ENCODE results near the gene NEURL2. TPM values are rescaled to one million over a fixed set of nuclear protein-coding genes. Genes with fewer than 3 reads are reported as not detected.

NEURL2 gene
- total RNA-seq, 1 donor from 2014 or later: 2.8 TPM

GRCh38 chr20:45890077-45890984 is 677 bp downstream of the NEURL2 start:
- TF ChIP-seq CTCF (IDR thresholded peaks at IDR 0.05): peak; percentile 66
- H3K36me3 ChIP-seq: peaks cover 28% of the 10 kb centered on the region
- H3K27ac ChIP-seq: peak overlapping the region; percentile 71
- H3K27me3 ChIP-seq: no peaks in the 10 kb centered on the region
- H3K4me3 ChIP-seq: peak overlapping the region; percentile 80
- H3K9me3 ChIP-seq: no peaks in the 10 kb centered on the region
- DNase-seq (peak; percentile 89), ATAC-seq (peak; percentile 85)
- H3K4me1 ChIP-seq: peaks cover 8% of the 10 kb centered on the region
- intact Hi-C loops (cut with DNase I): no loop called here

GRCh38 chr20:45888681-45889080 is 2.3 kb downstream of the NEURL2 start:
- no peak for TF ChIP-seq CTCF (IDR thresholded peaks at IDR 0.05)
- H3K4me1 ChIP-seq: peaks cover 8% of the 10 kb centered on the region
- ATAC-seq (no peak), DNase-seq (no peak)
- H3K27ac ChIP-seq: no peak overlapping the region
- H3K9me3 ChIP-seq: no peaks in the 10 kb centered on the region
- H3K27me3 ChIP-seq: no peaks in the 10 kb centered on the region
- no peak overlapping the region for H3K4me3 ChIP-seq
- intact Hi-C loops (cut with DNase I): no loop called here
- peaks cover 14% of the 10 kb centered on the region for H3K36me3 ChIP-seq

GRCh38 chr20:45887346-45887715 is 3.7 kb downstream of the NEURL2 start, which contains the start of gene SPATA25:
Gene SPATA25 (minus strand): TSS chr20:45887622. CDS start chr20:45887590, 32 bp downstream.
- no peaks in the 10 kb centered on the region for H3K9me3 ChIP-seq
- H3K4me3 ChIP-seq: no peak within 1 kb of the TSS
- H3K27ac ChIP-seq: no peak within 1 kb of the TSS
- ATAC-seq (no peak), DNase-seq (no peak)
- peaks cover 7% of the 10 kb centered on the region for H3K4me1 ChIP-seq
- no peak for TF ChIP-seq CTCF (IDR thresholded peaks at IDR 0.05)
- intact Hi-C loops (cut with DNase I): no loop called here
- H3K27me3 ChIP-seq: no peaks in the 10 kb centered on the region
- peaks cover 27% of the 10 kb centered on the region for H3K36me3 ChIP-seq

DNA sequence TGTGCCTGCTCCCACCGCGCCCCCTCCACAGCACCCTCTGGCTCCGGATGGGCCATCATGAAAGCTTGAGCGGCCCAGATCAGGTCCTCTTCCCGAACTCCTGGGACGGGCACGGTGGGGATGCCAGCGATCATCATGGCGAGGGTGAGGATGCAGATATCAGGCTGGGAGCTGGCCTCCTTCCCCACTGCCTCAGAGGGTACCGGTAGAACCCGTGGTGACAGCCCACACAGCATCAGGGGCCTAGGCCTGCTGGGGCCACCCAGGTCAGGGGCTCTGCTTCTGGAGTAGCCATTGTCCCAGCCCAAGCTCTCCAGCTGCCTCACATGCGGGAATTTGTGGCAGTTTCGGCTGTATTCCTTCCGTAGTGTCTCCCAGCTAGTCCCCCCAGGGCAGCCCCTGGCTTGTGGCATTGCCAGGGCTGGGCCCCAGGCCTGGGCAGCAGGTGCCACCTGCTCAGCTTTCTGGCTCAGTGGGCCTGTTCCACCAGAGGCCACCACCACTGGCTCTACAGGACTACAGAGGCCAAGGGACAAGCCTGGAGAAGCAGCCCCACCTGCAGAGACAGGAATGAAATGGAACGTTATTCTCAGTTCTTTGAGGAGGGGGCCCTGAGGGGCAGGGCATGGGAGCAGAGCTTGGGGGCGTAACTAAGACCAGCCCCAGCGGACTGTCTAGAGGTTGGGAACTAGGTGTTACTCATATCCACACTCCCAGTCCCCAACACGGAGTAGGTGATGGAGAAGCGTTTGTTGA is 4.2 kb downstream of the NEURL2 start:
- Histone ChIP-seq H3K27me3 (no peaks in the 10 kb centered on the region), H3K4me3 (no peak overlapping the region), H3K9me3 (no peaks in the 10 kb centered on the region), H3K27ac (no peak overlapping the region), H3K36me3 (peaks cover 27% of the 10 kb centered on the region), H3K4me1 (peaks cover 7% of the 10 kb centered on the region)
- DNase-seq: no peak
- intact Hi-C loops (cut with DNase I): no loop called here
- TF ChIP-seq CTCF (IDR thresholded peaks at IDR 0.05): no peak
- ATAC-seq: no peak

DNA sequence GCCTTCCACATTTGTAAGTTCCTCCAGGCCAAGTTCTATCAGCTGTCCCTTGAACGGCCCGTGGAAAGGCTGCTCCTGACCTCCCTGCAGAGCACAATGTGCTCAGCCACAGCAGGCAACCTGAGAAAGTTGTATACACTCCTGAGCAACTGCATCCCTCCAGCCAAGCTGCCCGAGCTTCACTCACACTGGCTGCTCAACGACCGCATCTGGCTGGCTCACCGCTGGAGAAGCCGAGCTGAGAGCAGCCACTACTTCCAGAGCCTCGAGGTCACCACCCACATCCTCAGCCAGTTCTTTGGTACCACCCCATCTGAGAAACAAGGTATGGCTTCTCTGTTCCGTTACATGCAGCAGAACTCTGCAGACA is 7.9 kb downstream of the NEURL2 start:
- Histone ChIP-seq H3K36me3 (peaks cover 35% of the 10 kb centered on the region), H3K27me3 (no peaks in the 10 kb centered on the region), H3K4me1 (peaks cover 13% of the 10 kb centered on the region), H3K9me3 (no peaks in the 10 kb centered on the region), H3K4me3 (no peak overlapping the region), H3K27ac (no peak overlapping the region)
- DNase-seq (peak; percentile 43), ATAC-seq (no peak)
- intact Hi-C loops (cut with DNase I): no loop called here
- no peak for TF ChIP-seq CTCF (IDR thresholded peaks at IDR 0.05)
